Upper lobe of left lung (tissue), 6 donors: ENCODE measurements around the gene CSNK2A3. TPM values are rescaled to one million over a fixed set of nuclear protein-coding genes. Genes with fewer than 3 reads are reported as not detected.
"Not testable (repeated sequence)": the region's sequence is repeated elsewhere in the genome, so short reads cannot be mapped to it uniquely, and the experiment has no call there.

Experiments used
- ATAC-seq, 2 donors: fragments of 200-7000 bp; cut with Tn5 transposase; one replicate each; pipeline ENCODE4 v1.9.1; 2022; ENCODE audit warnings: mild to moderate bottlenecking in 2 of 2, moderate library complexity in 2 of 2; ENCODE audit not compliant: low FRiP score in 2 of 2
- DNase-seq, 2 donors: peaks; one replicate each; pipeline ENCODE4 v3.0.0-alpha.2; 2019 to 2020
- H3K27ac ChIP-seq, 4 donors: fragments of 200-600 bp; sonication (generic); one replicate each; pipeline ENCODE4 v1.5.1; 2016 to 2019
- H3K27me3 ChIP-seq, 4 donors: fragments of 200-600 bp; sonication (generic); one replicate each; pipeline ENCODE4 v1.5.1; 2017 to 2019
- H3K36me3 ChIP-seq, 4 donors: fragments of 200-600 bp; sonication (generic); one replicate each; pipeline ENCODE4 v1.5.1; 2016 to 2019
- H3K4me1 ChIP-seq, 4 donors: fragments of 200-600 bp; sonication (generic); one replicate each; pipeline ENCODE4 v1.5.1; 2018 to 2019
- H3K4me3 ChIP-seq, 4 donors: fragments of 200-600 bp; sonication (generic); one replicate each; pipeline ENCODE4 v1.5.1; 2017 to 2019; ENCODE audit warnings: mild to moderate bottlenecking in 2 of 4, moderate library complexity in 1 of 4
- H3K9me3 ChIP-seq, 4 donors: fragments of 200-600 bp; sonication (generic); one replicate each; pipeline ENCODE4 v1.5.1; 2018 to 2019
- EP300 ChIP-seq, 4 donors: sonication (generic); formaldehyde crosslinking; IDR thresholded peaks; one replicate each; pipeline ENCODE4 v1.5.1; 2017; ENCODE audit warnings: antibody characterized with exemption in 4 of 4, control low read depth in 2 of 4
- POLR2A ChIP-seq, 4 donors: fragments of 450-650 bp; IDR thresholded peaks; one replicate each; pipeline ENCODE4 v1.5.1; 2016 to 2017; ENCODE audit warnings: antibody characterized with exemption in 4 of 4, mild to moderate bottlenecking in 2 of 4
- POLR2AphosphoS5 ChIP-seq, 2 donors: sonication (generic); formaldehyde crosslinking; IDR thresholded peaks; one replicate each; pipeline ENCODE4 v1.5.1; 2017; ENCODE audit warnings: antibody characterized with exemption in 2 of 2
- WGBS, 2 donors: methylation state at CpG; one replicate each; pipeline ENCODE4 v1.1.5; 2017 to 2018; 5-methylcytosine and 5-hydroxymethylcytosine counted together
- total RNA-seq, 6 donors: library from RNA; depleted of rRNA in 4 of 6; stranded (reverse); fragments of >200 nt in 4 of 6; gene quantifications; one replicate each; pipeline versions ENCODE4 v1.1.0 to v1.2.1, GENCODE V29; 2016 to 2021
- TF ChIP-seq, protein P1 (sequence below), 6 experiments: fragments of 450-650 bp in 4 of 6; fragments of 200-600 bp in 2 of 6; sonication (generic) in 2 of 6; IDR thresholded peaks; one replicate each; pipeline ENCODE4 v1.5.1; 2016 to 2019; ENCODE audit warnings: antibody characterized with exemption in 6 of 6
- donor health status: DM: no; HTN: no; CAD: no; lungs with moderate emphysema.
- donor health status: DM: no; HTN: yes; CAD: no; lungs with severe emphysema.

The CSNK2A3 gene
- total RNA-seq, 6 donors from 2014 or later: 2.0 to 18.9 (median 5.3) TPM

DNA sequence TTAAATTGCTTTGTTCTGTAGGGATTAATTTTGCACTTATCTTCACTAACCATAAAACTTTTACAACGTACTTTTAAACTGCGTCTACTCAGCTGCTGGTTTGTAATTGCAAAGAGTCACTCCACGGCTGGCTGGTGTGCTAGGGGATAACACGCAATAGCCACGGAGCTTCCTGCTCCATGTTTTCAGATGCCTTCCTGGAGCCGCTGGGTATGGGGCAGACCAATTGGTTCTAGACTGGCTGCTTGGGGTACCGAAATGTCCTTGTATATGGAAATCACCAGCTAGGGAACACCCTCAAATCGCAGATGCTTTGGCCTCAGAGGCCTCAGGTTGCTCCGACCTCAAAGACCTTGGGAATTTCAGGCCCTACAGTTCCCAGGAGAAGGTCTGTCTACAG is 3.8 kb upstream of the CSNK2A3 start:
- H3K27me3 ChIP-seq: no peaks in the 10 kb centered on the region
- no peak overlapping the region for H3K4me3 ChIP-seq
- H3K27ac ChIP-seq: no peak overlapping the region
- H3K4me1 ChIP-seq: no peaks in the 10 kb centered on the region
- no peaks in the 10 kb centered on the region for H3K9me3 ChIP-seq
- H3K36me3 ChIP-seq: peaks cover 0 to 14% (median 0%) of the 10 kb centered on the region in 4 donors
- ATAC-seq: no peak
- WGBS, 2 donors: 89% methylated on average over 9 of the region's 9 CpGs
- no peak for TF ChIP-seq POLR2AphosphoS5 (IDR thresholded peaks at IDR 0.05)
- TF ChIP-seq POLR2A (IDR thresholded peaks at IDR 0.05): no peak
- no peak for TF ChIP-seq EP300 (IDR thresholded peaks at IDR 0.05)
- TF ChIP-seq, protein P1, sequence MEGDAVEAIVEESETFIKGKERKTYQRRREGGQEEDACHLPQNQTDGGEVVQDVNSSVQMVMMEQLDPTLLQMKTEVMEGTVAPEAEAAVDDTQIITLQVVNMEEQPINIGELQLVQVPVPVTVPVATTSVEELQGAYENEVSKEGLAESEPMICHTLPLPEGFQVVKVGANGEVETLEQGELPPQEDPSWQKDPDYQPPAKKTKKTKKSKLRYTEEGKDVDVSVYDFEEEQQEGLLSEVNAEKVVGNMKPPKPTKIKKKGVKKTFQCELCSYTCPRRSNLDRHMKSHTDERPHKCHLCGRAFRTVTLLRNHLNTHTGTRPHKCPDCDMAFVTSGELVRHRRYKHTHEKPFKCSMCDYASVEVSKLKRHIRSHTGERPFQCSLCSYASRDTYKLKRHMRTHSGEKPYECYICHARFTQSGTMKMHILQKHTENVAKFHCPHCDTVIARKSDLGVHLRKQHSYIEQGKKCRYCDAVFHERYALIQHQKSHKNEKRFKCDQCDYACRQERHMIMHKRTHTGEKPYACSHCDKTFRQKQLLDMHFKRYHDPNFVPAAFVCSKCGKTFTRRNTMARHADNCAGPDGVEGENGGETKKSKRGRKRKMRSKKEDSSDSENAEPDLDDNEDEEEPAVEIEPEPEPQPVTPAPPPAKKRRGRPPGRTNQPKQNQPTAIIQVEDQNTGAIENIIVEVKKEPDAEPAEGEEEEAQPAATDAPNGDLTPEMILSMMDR (IDR thresholded peaks at IDR 0.05): no peak
- no peak for DNase-seq

DNA sequence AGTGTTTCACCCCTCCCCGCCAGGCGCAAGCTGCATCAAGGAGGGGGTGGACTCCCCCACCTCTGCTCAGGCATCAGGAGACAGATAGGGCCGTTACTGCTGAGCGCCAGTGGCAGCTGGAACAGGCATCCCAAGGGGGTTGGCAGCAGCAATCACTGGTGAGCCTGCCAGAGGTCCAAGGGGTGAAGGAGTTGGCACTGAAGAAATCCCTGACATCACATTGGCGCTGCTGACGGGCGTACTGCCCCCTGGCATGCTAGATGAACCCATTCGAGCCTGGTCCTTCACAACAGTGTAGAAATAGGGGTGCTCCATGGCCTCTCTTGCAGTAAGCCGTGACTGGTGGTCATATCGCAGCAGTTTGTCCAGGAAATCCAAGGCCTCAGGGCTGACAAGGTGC is 1.2 kb downstream of the CSNK2A3 start:
- H3K4me3 ChIP-seq, H3K27ac ChIP-seq, DNase-seq, H3K36me3 ChIP-seq, H3K9me3 ChIP-seq, ATAC-seq, H3K27me3 ChIP-seq: not testable (repeated sequence)
- 81 to 100% methylated on average over 3 to 9 of the region's 10 CpGs for WGBS, 2 donors
- peaks cover 15 to 28% (median 27%) of the 10 kb centered on the region in 4 donors for H3K4me1 ChIP-seq

DNA sequence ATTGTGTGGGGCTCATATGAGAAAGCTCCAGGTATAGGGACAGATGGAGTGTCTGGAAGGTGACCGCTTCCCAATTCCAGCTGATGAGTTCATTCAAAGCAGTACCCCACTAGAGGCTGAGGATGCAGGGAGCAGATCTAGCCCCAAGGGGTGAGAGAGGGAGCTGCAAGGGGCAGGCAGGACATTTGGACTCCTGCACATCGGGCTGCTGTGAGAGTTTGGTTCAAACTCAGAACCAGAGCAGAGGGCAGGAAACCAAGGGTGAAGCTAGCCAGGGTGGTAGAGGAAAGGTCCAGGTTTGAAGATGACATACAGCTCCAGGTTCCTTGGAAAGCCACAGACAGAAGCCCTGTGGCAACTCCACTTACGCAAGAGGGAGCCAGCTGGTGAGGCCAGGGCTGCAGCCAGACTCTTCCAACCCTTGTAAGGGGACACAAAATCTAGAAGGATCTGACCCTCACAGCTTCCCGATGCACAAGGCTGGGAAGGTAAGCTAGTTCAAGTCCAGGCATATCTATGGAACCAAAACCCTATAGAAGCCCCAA is 1.9 kb downstream of the CSNK2A3 start:
- DNase-seq (no peak), ATAC-seq (no peak)
- Histone ChIP-seq H3K9me3 (no peaks in the 10 kb centered on the region), H3K27ac (no peak overlapping the region), H3K36me3 (peaks cover 0 to 2% (median 0%) of the 10 kb centered on the region in 4 donors), H3K27me3 (no peaks in the 10 kb centered on the region), H3K4me1 (peaks cover 15 to 28% (median 27%) of the 10 kb centered on the region in 4 donors), H3K4me3 (no peak overlapping the region)
- 86 to 92% methylated on average over 4 of the region's 4 CpGs for WGBS, 2 donors
- TF ChIP-seq, protein P1 (IDR thresholded peaks at IDR 0.05): no peak
- TF ChIP-seq POLR2A (IDR thresholded peaks at IDR 0.05) (no peak), EP300 (IDR thresholded peaks at IDR 0.05) (no peak), POLR2AphosphoS5 (IDR thresholded peaks at IDR 0.05) (no peak)

DNA sequence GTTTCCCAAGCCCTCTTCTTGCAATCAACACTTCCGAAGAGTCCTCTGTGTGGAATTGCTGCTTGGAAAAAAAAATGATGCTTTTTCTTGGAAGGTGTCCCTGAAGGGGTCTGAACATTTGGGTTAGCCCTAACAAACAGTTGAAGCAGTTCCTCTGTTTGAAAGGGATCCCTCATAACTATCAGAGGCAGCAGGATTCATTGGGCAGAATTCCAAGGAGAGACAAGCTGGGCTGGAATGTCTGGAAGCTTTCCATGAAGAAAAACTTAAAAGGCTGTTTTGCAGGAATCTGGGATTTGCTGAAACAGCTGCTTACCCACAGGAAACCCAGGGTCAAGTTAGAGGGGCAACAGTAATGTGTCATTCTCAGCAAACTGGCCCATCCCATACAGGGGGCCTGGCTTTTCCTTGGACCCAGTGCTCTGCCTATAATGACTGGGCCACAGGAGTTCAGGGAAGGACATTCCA is 3.1 kb downstream of the CSNK2A3 start:
- Histone ChIP-seq H3K36me3 (no peaks in the 10 kb centered on the region), H3K4me3 (no peak overlapping the region), H3K4me1 (peaks cover 24 to 32% (median 28%) of the 10 kb centered on the region in 4 donors), H3K9me3 (no peaks in the 10 kb centered on the region), H3K27ac (no peak overlapping the region), H3K27me3 (no peaks in the 10 kb centered on the region)
- peak in 1 of 2 donors; percentile 66 for ATAC-seq
- TF ChIP-seq, protein P1 (IDR thresholded peaks at IDR 0.05): no peak
- no peak for TF ChIP-seq POLR2AphosphoS5 (IDR thresholded peaks at IDR 0.05)
- TF ChIP-seq EP300 (IDR thresholded peaks at IDR 0.05): no peak
- no peak for TF ChIP-seq POLR2A (IDR thresholded peaks at IDR 0.05)
- no peak for DNase-seq
- 52 to 54% methylated on average over 1 of the region's 1 CpG for WGBS, 2 donors

DNA sequence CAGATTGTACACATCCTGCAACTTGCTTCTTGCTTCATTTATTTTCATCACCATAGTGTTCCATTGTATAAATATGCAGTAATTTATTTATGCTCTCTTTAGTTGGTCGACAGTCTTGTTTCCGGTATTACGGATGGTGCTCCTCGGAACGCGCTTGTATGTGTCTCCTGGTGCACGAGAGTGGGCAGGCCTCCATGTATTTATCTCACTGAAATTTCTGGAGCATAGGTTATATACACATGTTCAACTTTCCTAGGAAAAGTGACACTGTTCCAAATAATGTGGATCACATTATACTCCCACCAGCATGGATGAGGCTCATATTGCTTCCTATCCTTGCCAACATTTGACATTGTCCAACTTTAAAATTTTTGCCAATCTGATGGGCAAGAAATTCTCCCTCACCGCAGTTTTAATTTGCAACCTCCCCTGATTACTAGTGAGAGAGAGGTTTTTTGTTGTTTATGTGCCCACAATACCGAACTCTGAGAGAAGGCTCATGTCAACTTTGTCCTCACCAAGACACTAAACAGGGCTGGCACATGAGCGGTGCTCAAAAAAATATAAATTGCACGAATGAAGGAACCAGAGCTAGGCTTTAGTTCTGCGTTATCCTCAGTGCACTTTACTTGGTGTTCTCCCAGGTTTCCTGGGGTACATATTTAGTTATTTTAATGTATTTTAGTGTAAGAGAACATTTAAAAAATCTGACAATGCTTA is 3.8 kb downstream of the CSNK2A3 start:
- ATAC-seq (no peak), DNase-seq (no peak)
- Histone ChIP-seq H3K4me1 (peaks cover 25 to 35% (median 28%) of the 10 kb centered on the region in 4 donors), H3K36me3 (no peaks in the 10 kb centered on the region), H3K9me3 (no peaks in the 10 kb centered on the region), H3K4me3 (no peak overlapping the region), H3K27me3 (no peaks in the 10 kb centered on the region), H3K27ac (no peak overlapping the region)
- WGBS, 2 donors: 53 to 57% methylated on average over 12 of the region's 12 CpGs
- TF ChIP-seq EP300 (IDR thresholded peaks at IDR 0.05): no peak
